GM19238 (cell line): ENCODE data around the gene NABP1.

Source experiments
- DNase-seq: peaks from one replicate; pipeline ENCODE4 v3.0.0; 2011; ENCODE audit warnings: low spot score; ENCODE audit not compliant: insufficient read length

The NABP1 gene

GRCh38 chr2:191649519-191649918, 28.4 kb upstream of the NABP1 start:
- no peak for DNase-seq

- peak; percentile 32 for DNase-seq
These were observed 26.8 kb upstream of the NABP1 start for GRCh38 chr2:191650896-191651773.

DNA sequence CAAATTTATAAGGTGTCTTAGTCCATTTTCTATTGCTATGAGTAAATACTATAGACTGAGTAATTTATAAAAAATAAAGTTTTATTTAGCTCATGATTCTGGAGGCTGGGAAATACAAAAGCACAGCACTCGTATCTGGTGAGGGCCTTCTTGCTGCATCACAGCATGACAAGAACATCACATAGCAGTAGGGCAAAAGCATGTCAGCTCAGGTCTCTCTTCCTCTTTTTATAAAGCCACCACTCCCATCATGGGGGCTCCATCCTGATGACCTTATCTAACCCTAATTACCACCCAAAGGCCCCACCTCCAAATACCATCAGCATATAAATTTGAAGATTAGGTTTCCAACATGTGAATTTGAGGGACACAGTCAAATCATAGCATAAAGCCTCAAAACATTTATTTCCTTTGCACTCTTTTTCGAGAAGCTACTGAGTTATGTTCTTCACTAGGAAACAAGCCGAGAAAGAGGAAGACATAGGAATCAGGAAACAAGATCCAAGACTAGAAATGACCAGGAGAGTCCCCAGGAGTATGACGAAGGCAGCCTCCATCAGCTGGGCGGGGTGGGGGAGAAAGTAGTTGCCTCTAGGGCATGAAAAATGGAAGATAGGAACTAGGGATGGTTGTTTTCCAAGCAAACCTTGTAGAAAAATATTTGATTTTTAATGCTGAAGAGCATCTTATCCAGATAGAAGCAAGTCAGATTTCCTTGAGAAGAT, 24.1 kb upstream of the NABP1 start:
- DNase-seq, result no peak

GRCh38 chr2:191656391-191656790, 21.5 kb upstream of the NABP1 start:
- DNase-seq, result no peak

DNA sequence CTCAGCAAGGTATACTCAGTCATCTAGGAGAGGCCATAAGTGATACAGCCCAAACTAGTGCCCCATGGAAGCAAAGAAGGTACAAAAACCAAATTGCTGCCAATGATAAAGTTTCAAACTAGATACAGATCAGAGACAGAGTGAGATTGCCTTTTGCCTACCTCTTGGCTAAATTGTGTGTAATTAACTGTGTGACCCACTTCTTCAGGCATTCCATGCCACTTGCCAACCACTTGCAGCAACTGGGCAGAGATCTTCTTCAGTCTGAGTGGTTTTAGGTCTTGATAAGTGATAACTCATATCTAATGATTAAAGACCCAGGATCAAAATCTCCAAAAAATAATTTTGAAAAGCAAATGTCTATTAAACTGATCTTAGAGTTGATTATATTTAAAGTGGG, 21.1 kb upstream of the NABP1 start:
- DNase-seq, result no peak

DNA sequence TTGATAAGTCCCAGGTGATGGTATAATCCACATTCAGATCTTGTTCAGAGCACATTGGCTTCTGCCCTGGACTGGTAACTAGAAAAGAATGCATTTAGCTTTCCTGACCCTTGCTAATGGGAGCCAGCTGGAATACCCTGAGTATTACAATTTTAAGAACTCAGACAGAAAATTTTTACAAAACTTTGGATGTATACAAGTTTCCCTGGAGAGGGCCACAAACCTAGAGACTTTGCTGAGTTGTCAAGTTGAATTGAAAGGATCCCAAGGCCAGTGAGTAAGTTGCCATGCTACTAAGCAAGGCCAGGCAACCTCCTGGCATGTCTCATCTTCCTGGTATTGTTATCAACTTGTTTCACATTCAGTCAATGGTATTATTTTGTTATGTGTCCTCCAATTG, 20.0 kb upstream of the NABP1 start:
- DNase-seq, result no peak

GRCh38 chr2:191659198-191659597, 18.7 kb upstream of the NABP1 start:
- DNase-seq, result no peak

DNA sequence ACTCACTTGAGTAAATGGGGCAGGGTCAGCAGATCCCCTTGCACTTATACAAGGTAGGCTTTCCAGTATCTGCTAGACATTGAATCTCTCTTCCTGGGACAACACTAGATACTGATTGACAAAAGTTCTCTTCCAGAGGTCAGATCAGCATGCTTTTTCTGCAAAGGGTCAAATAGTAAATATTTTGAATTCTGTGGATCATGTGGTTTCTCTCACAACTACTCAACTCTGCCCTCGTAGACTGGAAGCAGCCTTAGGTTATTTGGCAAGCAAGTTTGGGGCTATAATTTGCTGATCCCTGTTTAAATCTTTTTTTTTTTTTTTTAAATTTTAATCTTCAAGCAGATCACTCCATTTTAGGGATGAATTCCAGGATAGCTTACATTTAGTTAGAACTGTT, 17.4 kb upstream of the NABP1 start:
- no peak for DNase-seq

DNA sequence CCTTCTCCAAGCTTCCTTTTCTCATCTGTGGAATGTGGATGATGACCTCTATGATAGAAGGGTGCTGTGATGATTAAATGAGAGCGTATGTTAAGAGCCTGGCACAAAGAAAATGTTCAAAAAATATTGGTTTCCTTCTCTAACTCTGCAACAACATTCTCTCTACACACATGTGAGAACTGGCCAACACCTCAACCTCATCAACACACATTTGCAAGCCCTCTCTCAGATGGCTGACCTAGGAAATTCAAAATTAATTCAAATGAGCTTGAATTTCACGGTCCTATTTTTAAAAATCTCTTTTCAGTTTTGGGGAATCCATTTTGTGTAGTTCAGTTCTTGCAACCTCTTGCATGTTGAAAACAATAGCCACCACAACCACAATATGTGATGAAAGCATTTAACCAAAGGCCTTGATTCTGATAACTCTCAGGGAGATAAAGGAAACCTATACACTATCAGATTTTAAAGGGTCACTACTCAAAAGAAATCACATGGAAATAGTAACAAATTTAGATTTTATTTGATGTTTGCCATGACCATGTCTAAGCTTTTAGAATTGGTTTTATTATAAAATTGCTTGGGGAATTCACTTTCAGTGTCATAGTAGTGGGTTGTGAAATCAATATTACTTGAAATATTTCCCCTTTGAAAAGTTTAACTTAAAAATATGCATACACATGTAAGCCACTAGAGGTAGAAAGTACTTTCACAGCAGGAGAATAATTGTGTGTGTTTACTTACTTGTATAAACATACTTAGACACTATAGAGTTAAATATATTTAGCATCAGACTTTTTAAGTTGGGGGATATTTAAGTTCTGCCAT, 16.6 kb upstream of the NABP1 start:
- no peak for DNase-seq

DNA sequence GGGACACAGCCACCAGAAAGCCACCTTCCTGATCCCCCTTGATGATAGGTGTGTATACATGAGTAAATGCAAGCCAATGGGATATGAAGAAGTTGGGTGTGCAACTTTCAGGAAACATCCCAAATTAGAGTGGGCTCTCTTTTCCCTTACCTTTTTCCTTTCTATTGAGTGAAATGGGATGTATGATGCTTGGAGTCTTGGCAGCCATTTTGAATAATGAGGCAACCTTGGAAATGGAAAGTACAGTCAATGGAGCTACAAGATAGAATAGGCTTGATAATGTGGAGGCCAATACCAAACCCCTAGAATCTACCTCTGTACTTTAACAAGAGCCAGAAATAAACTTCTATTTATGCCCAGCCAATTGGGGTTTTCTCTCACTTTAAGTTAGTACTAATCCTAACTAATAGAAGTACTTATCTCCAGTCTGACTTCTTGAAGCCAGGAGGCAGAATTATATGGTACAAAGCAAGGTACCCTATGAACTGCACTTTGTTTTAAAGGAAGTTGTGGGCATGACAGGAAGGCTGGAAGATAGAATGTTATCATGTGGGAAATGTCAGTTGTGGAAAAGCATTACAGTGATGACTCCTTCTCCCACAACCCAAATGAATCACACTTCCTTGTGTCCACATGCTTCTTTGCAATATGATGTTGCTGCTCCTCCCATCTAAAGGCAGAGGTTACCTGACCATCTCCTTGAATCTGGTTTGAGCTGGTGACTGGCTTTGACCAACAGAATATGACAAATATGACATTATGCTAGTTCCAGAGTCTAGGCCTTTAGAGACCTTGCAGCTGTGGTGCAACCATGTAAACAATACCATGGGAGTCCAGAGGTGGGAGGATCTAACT, 12.9 kb upstream of the NABP1 start:
- DNase-seq, result no peak

DNA sequence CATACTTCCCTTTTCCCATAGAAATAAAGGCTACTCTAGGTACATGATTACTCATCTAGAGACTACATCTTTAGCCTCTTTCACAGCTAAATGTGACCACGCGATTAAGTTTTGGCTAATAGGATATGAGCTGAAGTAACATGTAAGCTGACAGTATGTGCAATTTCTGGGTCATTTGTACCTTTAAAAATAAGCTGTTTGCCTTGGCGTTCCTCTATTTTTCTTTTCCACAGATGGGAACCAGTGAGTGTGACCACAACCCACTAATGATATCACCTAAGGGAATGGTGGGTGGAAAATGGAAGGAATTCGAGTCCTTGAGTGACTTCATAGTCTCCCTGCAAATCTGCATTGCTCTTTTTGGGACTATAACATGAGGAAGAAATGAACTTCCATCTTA, 11.7 kb upstream of the NABP1 start:
- DNase-seq, result no peak

DNA sequence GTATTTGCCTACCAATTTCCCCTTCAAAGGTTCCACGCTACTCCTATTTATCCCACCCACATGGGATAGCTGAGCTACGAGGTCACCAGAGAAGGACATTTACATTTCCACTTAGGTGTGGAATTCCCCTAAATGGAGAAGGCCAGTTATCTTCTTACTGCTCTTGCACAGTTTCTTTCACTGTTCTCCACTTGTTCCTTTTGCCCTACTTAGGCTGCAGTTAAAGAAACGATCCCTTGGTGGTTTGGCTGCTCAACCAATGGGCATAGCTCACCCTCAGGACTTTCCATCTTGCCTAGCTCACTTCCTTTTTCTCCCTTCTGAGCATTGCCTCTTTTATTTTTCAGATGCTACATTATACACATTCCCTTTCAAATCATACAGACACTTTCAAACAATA, 11.2 kb upstream of the NABP1 start:
- DNase-seq, result no peak

DNA sequence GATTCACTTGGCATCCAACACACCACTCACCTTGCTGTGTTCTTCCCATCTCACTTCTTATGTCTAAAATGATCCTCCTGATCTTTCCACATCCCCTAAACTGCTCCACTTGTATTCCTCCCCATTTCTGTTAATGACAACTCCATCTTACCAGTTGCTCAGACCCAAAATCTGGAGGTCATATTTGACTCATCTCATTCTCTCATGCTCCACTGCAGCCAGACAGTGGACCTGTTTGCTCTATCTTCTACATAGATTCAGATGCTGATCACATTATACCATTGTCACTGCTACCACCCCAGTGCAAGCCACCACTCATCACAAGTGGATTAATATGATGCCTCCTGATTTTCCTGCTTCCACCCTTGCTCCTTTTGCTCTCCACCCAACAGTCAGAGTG, 7.9 kb upstream of the NABP1 start:
- DNase-seq, result no peak

DNA sequence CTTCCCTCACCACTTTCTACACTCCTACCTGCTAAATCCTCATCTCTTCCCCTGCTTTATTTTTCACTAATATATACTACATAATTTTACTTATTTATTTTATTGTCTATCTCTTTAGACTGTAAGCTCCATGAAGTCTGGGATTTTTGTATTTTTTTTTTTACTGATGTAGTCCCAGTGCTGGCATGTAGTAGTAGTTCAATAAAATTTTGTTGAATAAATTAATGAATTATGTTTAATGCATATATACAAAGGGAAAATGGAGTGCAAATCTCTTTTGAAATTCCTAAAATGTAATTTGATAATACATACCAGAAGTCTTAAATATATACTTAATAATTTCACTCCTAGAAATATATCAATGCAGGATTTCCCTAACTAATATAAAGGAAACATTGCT, 7.1 kb upstream of the NABP1 start:
- no peak for DNase-seq

DNA sequence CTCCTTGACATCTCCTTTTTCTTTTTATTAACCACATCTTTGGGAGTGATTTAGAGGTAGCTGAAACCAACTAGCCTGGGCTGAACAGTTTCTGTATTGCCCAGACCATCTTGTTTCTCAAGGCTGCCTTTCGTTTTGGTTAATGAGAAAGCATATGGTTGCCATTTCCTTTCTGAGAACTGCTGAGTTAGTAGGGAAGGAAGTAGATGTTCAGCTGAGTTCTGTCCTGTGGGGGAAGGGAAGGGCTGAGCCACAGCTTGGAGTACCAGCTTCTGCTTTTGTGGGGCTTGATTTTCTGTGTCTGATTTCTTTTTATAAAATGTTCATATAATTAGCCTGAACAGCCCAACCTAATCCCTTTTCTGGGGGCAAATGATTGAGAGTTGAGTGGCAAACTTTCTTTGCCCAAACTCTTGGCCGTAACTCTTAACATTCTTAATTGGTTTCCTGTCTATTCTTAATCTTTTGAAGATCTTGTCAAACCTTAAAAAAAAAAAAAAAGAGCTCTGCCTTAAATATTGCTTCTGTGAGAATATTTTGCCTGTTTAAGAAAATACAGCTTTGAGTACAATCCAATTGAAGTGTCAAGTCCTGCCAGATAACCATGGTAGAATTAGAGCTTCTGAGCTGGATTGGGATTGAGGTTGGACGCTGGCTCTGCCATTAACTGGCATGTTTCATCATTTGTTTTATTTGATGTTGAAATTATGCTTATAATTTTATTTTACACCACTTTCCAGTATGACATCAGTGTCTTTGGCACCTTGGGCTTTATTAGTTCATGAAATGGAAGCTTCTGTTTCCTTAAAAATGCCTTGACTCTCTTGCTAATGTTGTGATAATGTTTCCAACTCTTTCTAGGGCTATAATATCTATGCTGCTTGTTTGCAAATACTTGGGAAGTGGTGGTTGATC, 1.9 kb upstream of the NABP1 start:
- DNase-seq, result peak; percentile 37

- DNase-seq, result no peak
These were observed 918 bp upstream of the NABP1 start for GRCh38 chr2:191676790-191677645.

DNA sequence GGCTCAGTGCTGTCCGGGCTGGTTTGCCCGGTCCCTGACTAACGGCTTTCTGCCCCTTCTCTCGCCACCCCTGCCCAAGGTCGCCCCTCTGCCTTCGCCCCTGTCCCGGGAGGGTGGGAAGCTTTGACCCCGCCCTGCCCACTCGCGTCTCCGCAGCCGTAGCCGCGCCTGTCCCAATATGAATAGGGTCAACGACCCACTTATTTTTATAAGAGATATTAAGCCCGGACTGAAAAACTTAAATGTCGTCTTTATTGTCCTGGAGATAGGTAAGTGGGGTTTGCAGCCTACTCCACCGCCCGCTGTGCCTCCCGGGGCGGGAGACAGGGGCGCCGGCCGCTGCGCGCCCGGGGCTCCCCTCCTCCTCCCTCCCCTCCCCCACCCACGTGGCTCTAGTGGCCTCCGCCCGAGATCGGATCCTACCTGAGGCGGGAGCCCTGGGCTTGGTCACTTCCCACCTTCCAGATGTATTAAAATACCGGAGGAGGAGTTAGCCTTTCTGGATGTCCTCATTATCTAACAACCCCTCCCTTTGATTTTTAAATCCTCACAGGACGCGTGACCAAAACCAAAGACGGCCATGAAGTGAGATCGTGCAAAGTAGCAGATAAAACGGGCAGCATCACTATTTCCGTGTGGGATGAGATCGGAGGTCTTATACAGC, 633 bp downstream of the NABP1 start:
- DNase-seq, result no peak

DNA sequence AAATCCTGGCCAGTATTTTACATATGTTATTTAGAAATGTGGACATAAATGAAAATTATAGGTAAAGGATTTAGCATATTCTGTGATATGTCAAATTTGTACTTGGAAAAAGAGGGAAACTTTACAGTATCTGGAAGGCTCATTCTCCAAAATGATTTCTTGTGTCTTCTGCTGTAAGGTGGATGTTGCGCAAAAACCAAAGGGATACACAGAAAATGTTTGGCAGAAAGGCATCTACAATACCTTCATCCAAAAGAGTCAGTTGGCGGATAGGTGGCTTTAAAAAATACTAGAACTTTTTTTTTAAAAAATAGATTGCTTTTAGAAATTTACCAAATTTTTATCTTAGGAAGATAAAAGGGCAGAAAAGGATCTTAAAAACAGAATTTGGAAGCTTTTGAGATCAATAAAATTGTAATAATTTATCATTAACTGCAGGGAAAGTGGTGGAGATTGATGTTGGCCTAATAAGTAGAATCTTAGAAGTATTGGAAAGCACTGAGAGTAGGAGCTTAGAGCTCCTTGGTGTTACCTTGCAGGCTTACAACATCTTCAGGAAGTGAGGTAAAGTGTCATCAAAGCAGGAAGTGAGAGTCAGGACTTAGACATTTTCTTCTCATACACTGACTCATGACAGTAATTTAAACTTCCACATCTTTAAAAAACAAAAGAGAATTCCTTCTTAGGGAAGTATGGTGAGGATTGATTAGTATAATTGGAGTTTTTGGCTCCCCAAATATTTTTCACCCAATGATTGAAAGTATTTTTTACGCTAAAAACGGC, 2.1 kb downstream of the NABP1 start:
- no peak for DNase-seq
